Measurements from ENCODE around the gene IL22RA2. TPM values are rescaled to one million over a fixed set of nuclear protein-coding genes. Genes with fewer than 3 reads are reported as not detected.

Gene IL22RA2
- polyA plus RNA-seq, 1 of the 3 experiments (the other 2 are of a cell fraction): not detected

DNA sequence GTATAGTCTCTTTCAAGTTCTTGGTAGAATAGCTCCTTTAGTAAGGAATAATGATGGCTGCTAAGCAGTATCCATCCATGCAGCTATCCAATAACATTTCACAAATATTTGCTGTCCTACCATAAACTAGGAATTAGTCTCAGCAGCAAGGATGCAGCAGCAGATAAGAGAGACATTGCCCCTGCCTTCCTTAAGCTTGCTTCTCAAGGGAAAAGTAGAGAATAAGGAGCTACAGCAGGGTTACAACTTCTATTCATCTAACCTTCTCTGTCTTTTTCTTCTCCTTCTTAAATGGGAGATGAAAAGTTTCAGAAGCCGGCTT, 2.4 kb downstream of the IL22RA2 start:
- CTCF ChIA-PET: no interaction called here
- H3K27ac ChIP-seq (ENCODE audit: low read depth in 2 of 2, low read length in 1 of 2): no peak overlapping the region
- no peaks in the 10 kb centered on the region; a peak in 1 of 4 replicates for H3K4me1 ChIP-seq (ENCODE audit: control insufficient read depth in 1 of 2, insufficient read depth in 2 of 2, low read depth in 1 of 2, low read length in 1 of 2)
- H4K20me1 ChIP-seq (ENCODE audit: insufficient read depth): no peaks in the 10 kb centered on the region
- no peaks in the 10 kb centered on the region for H3K79me2 ChIP-seq (ENCODE audit: insufficient read depth)
- H3F3A ChIP-seq (replicated peaks; ENCODE audit: insufficient read depth): no peaks in the 10 kb centered on the region
- no peak overlapping the region for H3K9ac ChIP-seq
- WGBS (ENCODE audit: low lambda C conversion rate): 45% methylated on average over 1 of the region's 1 CpG
- POLR2A ChIA-PET: no interaction called here
- H3K36me3 ChIP-seq (replicated peaks in 1 of 2; ENCODE audit: control insufficient read depth in 1 of 2, insufficient read depth in 2 of 2, low read length in 1 of 2): no peaks in the 10 kb centered on the region
- no peak for DNase-seq
- no peaks in the 10 kb centered on the region for H3K9me3 ChIP-seq
- no peak overlapping the region for H3K4me3 ChIP-seq (ENCODE audit: low read depth in 2 of 2, low read length in 1 of 2)
- H3K4me2 ChIP-seq: no peak overlapping the region
- H3K9me2 ChIP-seq: no peaks in the 10 kb centered on the region
- TF ChIP-seq GATA2 (CRISPR knock-in tag; IDR thresholded peaks at IDR 0.05) (no peak), MXI1 (IDR thresholded peaks at IDR 0.05; ENCODE audit: low read depth, low read length) (no peak), YY1 (IDR thresholded peaks at IDR 0.05; ENCODE audit: low read depth) (no peak), TAF1 (IDR thresholded peaks at IDR 0.05; ENCODE audit: borderline replicate concordance, low read depth, low read length) (no peak), POLR2AphosphoS5 (IDR thresholded peaks at IDR 0.05; ENCODE audit: low read depth, low read length) (no peak)
- TF ChIP-seq, protein P1, sequence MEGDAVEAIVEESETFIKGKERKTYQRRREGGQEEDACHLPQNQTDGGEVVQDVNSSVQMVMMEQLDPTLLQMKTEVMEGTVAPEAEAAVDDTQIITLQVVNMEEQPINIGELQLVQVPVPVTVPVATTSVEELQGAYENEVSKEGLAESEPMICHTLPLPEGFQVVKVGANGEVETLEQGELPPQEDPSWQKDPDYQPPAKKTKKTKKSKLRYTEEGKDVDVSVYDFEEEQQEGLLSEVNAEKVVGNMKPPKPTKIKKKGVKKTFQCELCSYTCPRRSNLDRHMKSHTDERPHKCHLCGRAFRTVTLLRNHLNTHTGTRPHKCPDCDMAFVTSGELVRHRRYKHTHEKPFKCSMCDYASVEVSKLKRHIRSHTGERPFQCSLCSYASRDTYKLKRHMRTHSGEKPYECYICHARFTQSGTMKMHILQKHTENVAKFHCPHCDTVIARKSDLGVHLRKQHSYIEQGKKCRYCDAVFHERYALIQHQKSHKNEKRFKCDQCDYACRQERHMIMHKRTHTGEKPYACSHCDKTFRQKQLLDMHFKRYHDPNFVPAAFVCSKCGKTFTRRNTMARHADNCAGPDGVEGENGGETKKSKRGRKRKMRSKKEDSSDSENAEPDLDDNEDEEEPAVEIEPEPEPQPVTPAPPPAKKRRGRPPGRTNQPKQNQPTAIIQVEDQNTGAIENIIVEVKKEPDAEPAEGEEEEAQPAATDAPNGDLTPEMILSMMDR (IDR thresholded peaks at IDR 0.05): no peak
- TF ChIP-seq, protein P2, sequence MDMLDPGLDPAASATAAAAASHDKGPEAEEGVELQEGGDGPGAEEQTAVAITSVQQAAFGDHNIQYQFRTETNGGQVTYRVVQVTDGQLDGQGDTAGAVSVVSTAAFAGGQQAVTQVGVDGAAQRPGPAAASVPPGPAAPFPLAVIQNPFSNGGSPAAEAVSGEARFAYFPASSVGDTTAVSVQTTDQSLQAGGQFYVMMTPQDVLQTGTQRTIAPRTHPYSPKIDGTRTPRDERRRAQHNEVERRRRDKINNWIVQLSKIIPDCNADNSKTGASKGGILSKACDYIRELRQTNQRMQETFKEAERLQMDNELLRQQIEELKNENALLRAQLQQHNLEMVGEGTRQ (IDR thresholded peaks at IDR 0.05; ENCODE audit: borderline replicate concordance, low read depth, low read length): no peak
- TF ChIP-seq, protein P3, sequence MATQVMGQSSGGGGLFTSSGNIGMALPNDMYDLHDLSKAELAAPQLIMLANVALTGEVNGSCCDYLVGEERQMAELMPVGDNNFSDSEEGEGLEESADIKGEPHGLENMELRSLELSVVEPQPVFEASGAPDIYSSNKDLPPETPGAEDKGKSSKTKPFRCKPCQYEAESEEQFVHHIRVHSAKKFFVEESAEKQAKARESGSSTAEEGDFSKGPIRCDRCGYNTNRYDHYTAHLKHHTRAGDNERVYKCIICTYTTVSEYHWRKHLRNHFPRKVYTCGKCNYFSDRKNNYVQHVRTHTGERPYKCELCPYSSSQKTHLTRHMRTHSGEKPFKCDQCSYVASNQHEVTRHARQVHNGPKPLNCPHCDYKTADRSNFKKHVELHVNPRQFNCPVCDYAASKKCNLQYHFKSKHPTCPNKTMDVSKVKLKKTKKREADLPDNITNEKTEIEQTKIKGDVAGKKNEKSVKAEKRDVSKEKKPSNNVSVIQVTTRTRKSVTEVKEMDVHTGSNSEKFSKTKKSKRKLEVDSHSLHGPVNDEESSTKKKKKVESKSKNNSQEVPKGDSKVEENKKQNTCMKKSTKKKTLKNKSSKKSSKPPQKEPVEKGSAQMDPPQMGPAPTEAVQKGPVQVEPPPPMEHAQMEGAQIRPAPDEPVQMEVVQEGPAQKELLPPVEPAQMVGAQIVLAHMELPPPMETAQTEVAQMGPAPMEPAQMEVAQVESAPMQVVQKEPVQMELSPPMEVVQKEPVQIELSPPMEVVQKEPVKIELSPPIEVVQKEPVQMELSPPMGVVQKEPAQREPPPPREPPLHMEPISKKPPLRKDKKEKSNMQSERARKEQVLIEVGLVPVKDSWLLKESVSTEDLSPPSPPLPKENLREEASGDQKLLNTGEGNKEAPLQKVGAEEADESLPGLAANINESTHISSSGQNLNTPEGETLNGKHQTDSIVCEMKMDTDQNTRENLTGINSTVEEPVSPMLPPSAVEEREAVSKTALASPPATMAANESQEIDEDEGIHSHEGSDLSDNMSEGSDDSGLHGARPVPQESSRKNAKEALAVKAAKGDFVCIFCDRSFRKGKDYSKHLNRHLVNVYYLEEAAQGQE (IDR thresholded peaks at IDR 0.05; ENCODE audit: low read depth, low read length): no peak
- H3K27me3 ChIP-seq (ENCODE audit: insufficient read depth): no peaks in the 10 kb centered on the region
- no peak overlapping the region for H2AFZ ChIP-seq (ENCODE audit: low read depth)

DNA sequence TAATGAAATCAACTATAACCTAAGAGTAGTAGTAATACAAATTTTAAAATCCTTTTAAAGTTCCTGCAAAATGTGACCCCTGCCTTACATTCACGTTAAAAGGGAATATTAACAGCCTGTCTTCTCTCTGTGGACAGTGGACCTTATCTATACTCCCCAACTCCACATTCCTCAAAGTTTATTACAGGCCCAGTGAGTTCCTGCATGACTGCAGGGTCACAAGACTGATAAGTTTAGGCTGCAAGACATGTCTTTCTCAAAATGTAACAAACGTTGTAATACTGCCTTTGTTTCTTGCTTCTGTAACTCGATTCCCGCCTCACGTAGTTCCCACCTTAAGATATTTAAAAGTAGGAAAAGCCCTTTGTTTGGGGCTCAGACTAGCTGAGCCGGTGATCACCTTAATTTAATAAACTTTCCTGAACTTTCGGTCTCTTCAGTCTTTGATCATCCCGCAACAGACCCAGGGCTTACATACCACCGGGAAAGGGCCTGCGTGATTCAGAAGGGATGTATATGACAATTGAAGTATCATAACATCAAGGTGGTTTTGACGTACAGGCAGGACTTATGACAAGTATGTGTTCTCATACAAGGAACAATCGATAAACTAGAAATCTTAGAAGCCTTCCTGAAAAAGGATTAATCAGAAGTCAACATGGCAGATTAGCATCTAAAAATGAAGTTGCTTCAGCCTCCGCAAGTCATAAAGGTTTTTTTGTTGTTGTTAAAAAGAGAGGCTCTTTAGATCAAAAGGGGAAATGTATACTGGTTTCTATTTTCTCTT, 3.0 kb downstream of the IL22RA2 start:
- Histone ChIP-seq H3K9ac (no peak overlapping the region), H3K27me3 (ENCODE audit: insufficient read depth) (no peaks in the 10 kb centered on the region), H3K4me1 (ENCODE audit: control insufficient read depth in 1 of 2, insufficient read depth in 2 of 2, low read depth in 1 of 2, low read length in 1 of 2) (no peaks in the 10 kb centered on the region; a peak in 1 of 4 replicates), H3F3A (replicated peaks; ENCODE audit: insufficient read depth) (no peaks in the 10 kb centered on the region), H2AFZ (ENCODE audit: low read depth) (no peak overlapping the region), H3K79me2 (ENCODE audit: insufficient read depth) (no peaks in the 10 kb centered on the region), H3K4me3 (ENCODE audit: low read depth in 2 of 2, low read length in 1 of 2) (no peak overlapping the region), H3K9me2 (no peaks in the 10 kb centered on the region), H3K4me2 (no peak overlapping the region), H4K20me1 (ENCODE audit: insufficient read depth) (no peaks in the 10 kb centered on the region), H3K36me3 (replicated peaks in 1 of 2; ENCODE audit: control insufficient read depth in 1 of 2, insufficient read depth in 2 of 2, low read length in 1 of 2) (no peaks in the 10 kb centered on the region), H3K9me3 (no peaks in the 10 kb centered on the region), H3K27ac (ENCODE audit: low read depth in 2 of 2, low read length in 1 of 2) (no peak overlapping the region)
- POLR2A ChIA-PET: no interaction called here
- no peak for DNase-seq
- 53% methylated on average over 13 of the region's 13 CpGs for WGBS (ENCODE audit: low lambda C conversion rate)
- CTCF ChIA-PET: interaction anchor here (1.6 kb wide), 1 partner anchor 526 kb away, joined by 3 read pairs; no protein-coding TSS in a partner anchor
- TF ChIP-seq, protein P2 (IDR thresholded peaks at IDR 0.05; ENCODE audit: borderline replicate concordance, low read depth, low read length): no peak
- TF ChIP-seq RCOR1 (IDR thresholded peaks at IDR 0.05; ENCODE audit: low read length) (no peak), JUND (IDR thresholded peaks at IDR 0.05) (no peak), ZBTB33 (IDR thresholded peaks at IDR 0.05; ENCODE audit: borderline replicate concordance, low read depth) (no peak), GATA2 (CRISPR knock-in tag; IDR thresholded peaks at IDR 0.05) (no peak), NRF1 (IDR thresholded peaks at IDR 0.05; ENCODE audit: low read depth, low read length) (no peak), EZH2phosphoT487 (IDR thresholded peaks at IDR 0.05; ENCODE audit: borderline replicate concordance, low read depth) (no peak)
- TF ChIP-seq, protein P1 (IDR thresholded peaks at IDR 0.05): no peak
